Measurements from ENCODE around the gene RPL27A. TPM values are rescaled to one million over a fixed set of nuclear protein-coding genes. Genes with fewer than 3 reads are reported as not detected.

RPL27A gene
- total RNA-seq, 1 experiment from 2014 or later: 1,008 TPM

- peaks cover 38% of the 10 kb centered on the region for H3K36me3 Mint-ChIP-seq (ENCODE audit: insufficient read depth, unreplicated experiment)
- H3K27me3 Mint-ChIP-seq (ENCODE audit: insufficient read depth, unreplicated experiment): no peaks in the 10 kb centered on the region
- POLR2A ChIA-PET: no interaction called here
- H3K27ac Mint-ChIP-seq (ENCODE audit: unreplicated experiment): no peak overlapping the region
- no peaks in the 10 kb centered on the region for H3K9me3 Mint-ChIP-seq (ENCODE audit: unreplicated experiment)
- TF ChIP-seq CTCF (IDR thresholded peaks at IDR 0.05; ENCODE audit: insufficient read depth in 1 of 2, low read depth in 1 of 2, low read length in 1 of 2, severe bottlenecking in 1 of 2, unreplicated experiment in 1 of 2): no peak
- Histone ChIP-seq H3K27me3 (replicated peaks; ENCODE audit: control insufficient read depth, insufficient read depth, low read length) (no peaks in the 10 kb centered on the region), H3K4me1 (peaks cover 49% of the 10 kb centered on the region), H3K4me3 (ENCODE audit: low read depth, low read length) (no peak overlapping the region), H3K36me3 (ENCODE audit: control insufficient read depth, insufficient read depth, low read length) (0 out of 2 replicates have a peak, but pooled peaks cover 1% of the 10 kb centered on the region), H3K9me3 (no peaks in the 10 kb centered on the region)
- CTCF ChIA-PET: no interaction called here
- no peak for DNase-seq
- H3K4me3 Mint-ChIP-seq (ENCODE audit: unreplicated experiment): no peak overlapping the region
- BruUV-seq (replicated peaks): no TSS peak
- intact Hi-C loops (cut with micrococcal nuclease; ENCODE audit: unreplicated experiment): no loop called here
- H3K4me1 Mint-ChIP-seq (ENCODE audit: low read depth, unreplicated experiment): peaks cover 42% of the 10 kb centered on the region
Observed at GRCh38 chr11:8726395-8726794, 43.8 kb downstream of the RPL27A start.

GRCh38 chr11:8728563-8728962 lies 46.0 kb downstream of the RPL27A start:
- no peak overlapping the region for H3K4me3 ChIP-seq (ENCODE audit: low read depth, low read length)
- no peaks in the 10 kb centered on the region for H3K9me3 ChIP-seq
- intact Hi-C loops (cut with micrococcal nuclease; ENCODE audit: unreplicated experiment): no loop called here
- Mint-ChIP-seq H3K27me3 (ENCODE audit: insufficient read depth, unreplicated experiment) (no peaks in the 10 kb centered on the region), H3K27ac (ENCODE audit: unreplicated experiment) (no peak overlapping the region), H3K4me3 (ENCODE audit: unreplicated experiment) (no peak overlapping the region), H3K36me3 (ENCODE audit: insufficient read depth, unreplicated experiment) (peaks cover 24% of the 10 kb centered on the region), H3K9me3 (ENCODE audit: unreplicated experiment) (no peaks in the 10 kb centered on the region), H3K4me1 (ENCODE audit: low read depth, unreplicated experiment) (peaks cover 22% of the 10 kb centered on the region)
- no peaks in the 10 kb centered on the region for H3K27me3 ChIP-seq (replicated peaks; ENCODE audit: control insufficient read depth, insufficient read depth, low read length)
- ChIA-PET CTCF (no interaction called here), POLR2A (no interaction called here)
- TF ChIP-seq CTCF (IDR thresholded peaks at IDR 0.05; ENCODE audit: insufficient read depth in 1 of 2, low read depth in 1 of 2, low read length in 1 of 2, severe bottlenecking in 1 of 2, unreplicated experiment in 1 of 2): no peak
- DNase-seq: no peak
- H3K4me1 ChIP-seq: peaks cover 39% of the 10 kb centered on the region
- H3K36me3 ChIP-seq (ENCODE audit: control insufficient read depth, insufficient read depth, low read length): peaks cover 1% of the 10 kb centered on the region; the same call in 1 of the 2 replicates
- BruUV-seq (replicated peaks): no TSS peak

- CTCF ChIA-PET: no interaction called here
- no peaks in the 10 kb centered on the region for H3K27me3 Mint-ChIP-seq (ENCODE audit: insufficient read depth, unreplicated experiment)
- intact Hi-C loops (cut with micrococcal nuclease; ENCODE audit: unreplicated experiment): no loop called here
- no peak overlapping the region for H3K4me3 Mint-ChIP-seq (ENCODE audit: unreplicated experiment)
- no TSS peak for BruUV-seq (replicated peaks)
- peaks cover 27% of the 10 kb centered on the region for H3K4me1 Mint-ChIP-seq (ENCODE audit: low read depth, unreplicated experiment)
- POLR2A ChIA-PET: no interaction called here
- no peak for TF ChIP-seq CTCF (IDR thresholded peaks at IDR 0.05; ENCODE audit: insufficient read depth in 1 of 2, low read depth in 1 of 2, low read length in 1 of 2, severe bottlenecking in 1 of 2, unreplicated experiment in 1 of 2)
- H3K36me3 Mint-ChIP-seq (ENCODE audit: insufficient read depth, unreplicated experiment): peaks cover 26% of the 10 kb centered on the region
- DNase-seq: no peak
- H3K27ac Mint-ChIP-seq (ENCODE audit: unreplicated experiment): no peak overlapping the region
- Histone ChIP-seq H3K36me3 (ENCODE audit: control insufficient read depth, insufficient read depth, low read length) (peaks cover 1% of the 10 kb centered on the region; the same call in 1 of the 2 replicates), H3K4me3 (ENCODE audit: low read depth, low read length) (no peak overlapping the region), H3K4me1 (peaks cover 39% of the 10 kb centered on the region), H3K27me3 (replicated peaks; ENCODE audit: control insufficient read depth, insufficient read depth, low read length) (no peaks in the 10 kb centered on the region), H3K9me3 (no peaks in the 10 kb centered on the region)
- H3K9me3 Mint-ChIP-seq (ENCODE audit: unreplicated experiment): no peaks in the 10 kb centered on the region
Observed at GRCh38 chr11:8729067-8729466, 46.5 kb downstream of the RPL27A start.

Measured in Caco-2 (cell line).